GM21576 (cell line): ENCODE results near the gene ARID1B.

Experiments
- ATAC-seq: cut with Tn5 transposase; IDR thresholded peaks from one replicate; pipeline ENCODE4 v1.9.1; 2021; ENCODE audit warnings: mild to moderate bottlenecking, moderate library complexity; ENCODE audit not compliant: unreplicated experiment

Gene ARID1B

GRCh38 chr6:156776840-156777576 is at the start of gene ARID1B:
Gene ARID1B (plus strand): TSS chr6:156777378. CDS start chr6:156777681, 303 bp downstream.
- ATAC-seq = peak; percentile 36

DNA sequence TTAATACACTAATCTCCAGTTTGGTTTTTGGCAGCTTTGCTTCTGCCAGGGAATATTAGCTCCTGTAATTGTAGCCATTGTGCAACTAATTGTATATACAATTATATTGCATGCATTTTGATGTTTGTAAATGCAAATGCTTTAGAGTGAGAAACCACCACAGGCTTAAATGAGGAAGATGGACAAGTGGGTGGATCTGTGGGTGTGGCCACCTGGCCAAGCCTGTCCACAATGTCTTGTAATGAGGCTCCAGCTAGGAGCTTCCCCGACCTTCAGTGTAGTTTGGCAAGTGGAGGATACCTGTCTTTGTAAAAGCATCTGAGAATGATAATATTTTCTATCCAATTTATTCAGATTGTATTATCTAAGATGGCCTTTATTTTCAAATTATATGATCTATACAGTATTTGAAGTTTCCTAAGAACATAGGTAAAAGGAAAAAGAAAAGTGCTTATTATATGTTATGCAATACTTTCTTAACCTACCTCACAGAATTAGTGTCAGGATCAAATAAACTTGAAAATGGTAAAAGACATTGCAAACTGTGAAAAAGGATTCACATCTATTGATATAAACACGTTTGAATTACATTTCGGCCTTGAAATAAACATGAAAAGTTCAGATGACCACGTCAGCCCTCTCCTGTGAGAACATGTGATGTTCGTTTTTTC is 49.3 kb upstream of the ARID1B start:
- ATAC-seq = no peak

- no peak for ATAC-seq
Measured at GRCh38 chr6:156729248-156729647, 47.9 kb upstream of the ARID1B start.

DNA sequence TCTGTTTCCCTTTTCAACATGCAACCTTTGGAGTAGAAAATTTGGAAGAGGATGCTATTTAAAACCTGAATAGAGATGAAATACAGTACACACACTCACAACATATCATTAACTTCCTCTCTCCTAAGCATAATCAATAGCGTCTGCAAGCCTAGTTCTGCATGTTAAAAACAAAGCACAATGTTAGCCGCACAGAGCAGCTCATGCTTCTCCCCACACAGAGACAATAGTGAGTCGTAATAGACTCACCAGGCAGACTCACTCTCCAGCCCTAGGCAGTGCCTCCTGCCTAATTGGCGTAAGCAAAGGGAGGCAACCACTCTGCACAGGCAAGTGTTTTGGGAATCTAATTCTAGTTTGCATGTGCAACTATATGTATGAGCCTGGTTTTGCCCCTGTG is 45.8 kb upstream of the ARID1B start:
- no peak for ATAC-seq

- no peak for ATAC-seq
Measured at GRCh38 chr6:156735751-156736150, 41.4 kb upstream of the ARID1B start.

GRCh38 chr6:156740604-156741003 is 36.6 kb upstream of the ARID1B start:
- ATAC-seq = no peak

DNA sequence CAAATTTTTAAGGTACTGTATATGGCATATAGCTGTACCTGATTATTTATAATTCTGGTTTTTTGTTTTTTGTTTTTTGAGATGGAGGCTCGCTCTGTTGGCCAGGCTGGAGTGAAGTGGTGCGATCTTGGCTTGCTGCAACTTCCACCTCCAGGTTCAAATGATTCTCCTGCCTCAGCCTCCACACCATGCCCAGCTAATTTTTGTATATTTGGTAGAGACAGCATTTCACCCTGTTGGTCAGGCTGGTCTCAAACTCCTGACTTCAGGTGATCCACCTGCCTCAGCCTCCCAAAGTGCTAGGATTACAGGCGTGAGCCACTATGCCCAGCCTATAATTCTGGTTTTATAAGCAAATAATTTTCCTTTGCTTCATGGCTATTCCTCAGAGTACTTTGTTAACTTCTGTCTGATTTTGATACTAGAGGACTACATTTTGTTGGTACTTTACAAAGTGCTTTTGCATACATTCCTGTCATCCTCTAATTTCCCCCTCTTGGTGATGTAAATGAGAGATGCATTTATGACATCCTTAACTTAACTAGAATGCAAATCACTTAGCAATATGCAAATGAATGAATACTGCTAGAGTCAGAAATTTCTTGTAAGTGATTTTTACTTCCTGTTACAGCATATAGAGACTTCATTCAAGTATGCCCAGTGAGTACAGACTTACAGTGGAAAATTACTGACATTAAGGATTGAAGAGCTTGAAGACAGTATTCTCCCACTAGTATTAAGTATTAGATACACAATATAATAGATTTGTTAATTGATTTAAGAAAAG is 35.7 kb upstream of the ARID1B start:
- ATAC-seq = no peak

DNA sequence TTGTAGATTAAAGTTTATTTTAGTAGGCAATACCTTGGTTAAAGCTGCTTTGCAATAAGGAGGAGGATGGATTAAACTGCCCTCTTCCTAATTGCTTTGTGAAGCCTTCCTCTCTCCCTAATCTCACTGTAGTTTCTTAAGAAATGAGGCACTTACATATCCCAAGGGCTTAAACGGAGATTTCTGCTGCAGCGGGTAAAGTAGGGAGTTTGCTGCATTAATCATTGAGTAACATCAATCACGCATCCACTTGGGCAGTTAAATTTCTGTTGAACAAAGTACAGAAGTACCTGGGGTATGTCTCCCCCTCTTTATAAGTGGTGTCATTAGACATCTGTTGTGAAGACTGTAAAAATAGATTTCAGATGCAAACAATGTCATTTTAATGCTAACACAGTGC is 29.5 kb upstream of the ARID1B start:
- ATAC-seq = no peak

DNA sequence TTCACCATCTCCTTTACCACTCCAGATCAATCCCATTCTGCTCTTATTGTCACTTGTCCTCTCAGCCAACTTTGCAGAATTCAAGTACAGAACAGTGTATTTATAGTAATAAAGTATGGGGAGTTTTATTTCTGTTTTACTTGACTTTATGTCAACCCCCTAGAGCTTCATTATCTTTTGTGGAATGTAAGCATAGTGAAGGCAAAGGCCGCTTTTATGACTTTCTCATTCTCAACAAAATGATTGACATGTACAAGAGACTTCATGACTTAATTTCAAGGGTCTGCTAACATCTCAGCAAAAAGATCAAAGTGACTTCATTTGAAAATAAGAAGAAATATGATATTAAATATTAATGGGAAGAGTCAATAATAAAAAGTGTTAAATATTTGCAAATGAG is 28.7 kb upstream of the ARID1B start:
- ATAC-seq = no peak

DNA sequence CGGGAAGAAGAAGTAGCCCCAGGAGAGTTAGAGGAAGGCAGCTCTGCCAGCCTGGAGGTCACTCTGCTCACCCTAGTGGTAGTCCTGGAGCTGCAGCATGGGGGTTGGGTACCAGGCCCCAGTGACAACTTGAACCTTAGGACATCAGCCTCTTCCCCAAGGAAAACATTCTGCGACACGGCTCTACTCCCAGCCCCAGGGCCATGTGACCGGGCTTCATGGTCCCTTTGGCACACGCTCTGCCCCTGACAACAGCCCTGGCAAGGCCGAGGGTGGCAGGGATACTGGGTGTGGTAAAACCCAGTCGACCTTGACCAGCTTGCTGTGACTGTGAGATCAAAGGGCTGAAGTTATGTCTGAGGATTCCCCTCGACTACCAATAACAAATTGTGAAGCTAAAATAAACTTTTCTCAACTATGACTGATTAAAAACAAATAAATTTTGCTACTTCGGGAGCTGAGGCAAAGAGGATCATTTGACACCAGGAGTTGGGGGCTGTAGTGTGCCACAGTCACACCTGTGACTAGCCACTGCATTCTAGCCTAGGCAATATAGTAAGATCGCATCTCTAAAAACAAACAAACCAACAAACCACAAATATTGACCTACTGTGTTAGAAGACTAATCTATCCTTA is 24.4 kb upstream of the ARID1B start:
- peak; percentile 75 for ATAC-seq

- ATAC-seq = no peak
Measured at GRCh38 chr6:156756630-156757610, 20.3 kb upstream of the ARID1B start.

GRCh38 chr6:156757849-156758248 is 19.3 kb upstream of the ARID1B start:
- no peak for ATAC-seq

- ATAC-seq = no peak
Measured at GRCh38 chr6:156760377-156760776, 16.8 kb upstream of the ARID1B start.

- no peak for ATAC-seq
Measured at GRCh38 chr6:156762547-156762946, 14.6 kb upstream of the ARID1B start.

- ATAC-seq = no peak
Measured at GRCh38 chr6:156765117-156765516, 12.1 kb upstream of the ARID1B start.

GRCh38 chr6:156767603-156768467 is 9.3 kb upstream of the ARID1B start:
- peak; percentile 93 for ATAC-seq

- ATAC-seq = no peak
Measured at GRCh38 chr6:156771047-156771446, 6.1 kb upstream of the ARID1B start.

DNA sequence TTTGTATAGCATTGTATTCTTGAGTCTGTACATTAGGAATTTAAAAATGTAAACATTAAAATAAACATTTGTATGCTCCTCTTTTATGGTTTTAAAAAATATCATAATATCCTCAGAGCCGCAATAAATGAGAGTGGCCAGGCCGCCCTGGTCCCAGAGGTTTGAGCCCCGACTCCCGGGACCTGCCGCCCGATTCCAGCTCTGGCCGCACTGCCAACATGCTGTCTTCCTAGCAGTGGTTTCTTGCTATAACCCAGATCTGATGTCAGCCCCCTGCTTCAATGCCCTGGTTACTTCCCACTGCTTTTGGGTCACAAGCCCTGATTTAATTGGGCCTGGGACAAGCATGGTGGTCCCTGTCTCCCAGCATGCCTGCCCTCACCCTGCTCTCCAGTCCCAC is 5.4 kb upstream of the ARID1B start:
- no peak for ATAC-seq

- no peak for ATAC-seq
Measured at GRCh38 chr6:156773476-156773875, 3.7 kb upstream of the ARID1B start.
